Measurements from ENCODE around the gene CALCA.

Gene CALCA

GRCh38 chr11:14949437-14950147, 22.6 kb downstream of the CALCA start:
- H3K4me3 ChIP-seq (ENCODE audit: low read length in 2 of 2) = no peak overlapping the region
- H3K4me1 ChIP-seq (ENCODE audit: control insufficient read depth in 2 of 2, insufficient read depth in 2 of 2, low read length in 2 of 2) = no peaks in the 10 kb centered on the region

GRCh38 chr11:14942745-14943144, 29.4 kb downstream of the CALCA start:
- Histone ChIP-seq H3K9me3 (ENCODE audit: control insufficient read depth in 2 of 2, low read length in 2 of 2) (no peaks in the 10 kb centered on the region), H3K9ac (ENCODE audit: low read depth in 1 of 2, low read length in 2 of 2) (no peak overlapping the region), H3K27me3 (ENCODE audit: control insufficient read depth in 2 of 2, insufficient read depth in 2 of 2, low read length in 2 of 2) (no peaks in the 10 kb centered on the region), H3K4me1 (ENCODE audit: control insufficient read depth in 2 of 2, insufficient read depth in 2 of 2, low read length in 2 of 2) (no peaks in the 10 kb centered on the region), H3K4me3 (ENCODE audit: low read length in 2 of 2) (no peak overlapping the region), H3K27ac (ENCODE audit: low read depth in 2 of 2, low read length in 2 of 2) (no peak overlapping the region), H3K36me3 (ENCODE audit: control insufficient read depth in 2 of 2, insufficient read depth in 2 of 2, low read length in 2 of 2) (no peaks in the 10 kb centered on the region)

More at GRCh38 chr11:14949437-14950147, 22.6 kb downstream of the CALCA start:
- Histone ChIP-seq H3K27me3 (ENCODE audit: control insufficient read depth in 2 of 2, insufficient read depth in 2 of 2, low read length in 2 of 2) (no peaks in the 10 kb centered on the region), H3K9me3 (ENCODE audit: control insufficient read depth in 2 of 2, low read length in 2 of 2) (no peaks in the 10 kb centered on the region), H3K36me3 (ENCODE audit: control insufficient read depth in 2 of 2, insufficient read depth in 2 of 2, low read length in 2 of 2) (no peaks in the 10 kb centered on the region), H3K27ac (ENCODE audit: low read depth in 2 of 2, low read length in 2 of 2) (no peak overlapping the region), H3K9ac (ENCODE audit: low read depth in 1 of 2, low read length in 2 of 2) (no peak overlapping the region)

GRCh38 chr11:14938936-14939335, 33.2 kb downstream of the CALCA start:
- H3K27ac ChIP-seq (ENCODE audit: low read depth in 2 of 2, low read length in 2 of 2) = no peak overlapping the region
- H3K27me3 ChIP-seq (ENCODE audit: control insufficient read depth in 2 of 2, insufficient read depth in 2 of 2, low read length in 2 of 2) = no peaks in the 10 kb centered on the region
- H3K36me3 ChIP-seq (ENCODE audit: control insufficient read depth in 2 of 2, insufficient read depth in 2 of 2, low read length in 2 of 2) = no peaks in the 10 kb centered on the region
- no peaks in the 10 kb centered on the region for H3K9me3 ChIP-seq (ENCODE audit: control insufficient read depth in 2 of 2, low read length in 2 of 2)
- H3K4me3 ChIP-seq (ENCODE audit: low read length in 2 of 2) = no peak overlapping the region
- no peaks in the 10 kb centered on the region for H3K4me1 ChIP-seq (ENCODE audit: control insufficient read depth in 2 of 2, insufficient read depth in 2 of 2, low read length in 2 of 2)
- no peak overlapping the region for H3K9ac ChIP-seq (ENCODE audit: low read depth in 1 of 2, low read length in 2 of 2)

- no peaks in the 10 kb centered on the region for H3K27me3 ChIP-seq (ENCODE audit: control insufficient read depth in 2 of 2, insufficient read depth in 2 of 2, low read length in 2 of 2)
- no peak overlapping the region for H3K9ac ChIP-seq (ENCODE audit: low read depth in 1 of 2, low read length in 2 of 2)
- no peaks in the 10 kb centered on the region for H3K9me3 ChIP-seq (ENCODE audit: control insufficient read depth in 2 of 2, low read length in 2 of 2)
- no peak overlapping the region for H3K27ac ChIP-seq (ENCODE audit: low read depth in 2 of 2, low read length in 2 of 2)
- H3K4me1 ChIP-seq (ENCODE audit: control insufficient read depth in 2 of 2, insufficient read depth in 2 of 2, low read length in 2 of 2) = no peaks in the 10 kb centered on the region
- no peak overlapping the region for H3K4me3 ChIP-seq (ENCODE audit: low read length in 2 of 2)
- H3K36me3 ChIP-seq (ENCODE audit: control insufficient read depth in 2 of 2, insufficient read depth in 2 of 2, low read length in 2 of 2) = no peaks in the 10 kb centered on the region
Observed at GRCh38 chr11:14934641-14935351, 37.4 kb downstream of the CALCA start.

- no peak overlapping the region for H3K9ac ChIP-seq (ENCODE audit: low read depth in 1 of 2, low read length in 2 of 2)
- H3K9me3 ChIP-seq (ENCODE audit: control insufficient read depth in 2 of 2, low read length in 2 of 2) = no peaks in the 10 kb centered on the region
- H3K4me1 ChIP-seq (ENCODE audit: control insufficient read depth in 2 of 2, insufficient read depth in 2 of 2, low read length in 2 of 2) = no peaks in the 10 kb centered on the region
- no peaks in the 10 kb centered on the region for H3K27me3 ChIP-seq (ENCODE audit: control insufficient read depth in 2 of 2, insufficient read depth in 2 of 2, low read length in 2 of 2)
- no peaks in the 10 kb centered on the region for H3K36me3 ChIP-seq (ENCODE audit: control insufficient read depth in 2 of 2, insufficient read depth in 2 of 2, low read length in 2 of 2)
- H3K4me3 ChIP-seq (ENCODE audit: low read length in 2 of 2) = no peak overlapping the region
- no peak overlapping the region for H3K27ac ChIP-seq (ENCODE audit: low read depth in 2 of 2, low read length in 2 of 2)
Observed at GRCh38 chr11:14932447-14932846, 39.7 kb downstream of the CALCA start.

GRCh38 chr11:14930369-14930768, 41.8 kb downstream of the CALCA start:
- Histone ChIP-seq H3K9me3 (ENCODE audit: control insufficient read depth in 2 of 2, low read length in 2 of 2) (no peaks in the 10 kb centered on the region), H3K4me3 (ENCODE audit: low read length in 2 of 2) (no peak overlapping the region), H3K36me3 (ENCODE audit: control insufficient read depth in 2 of 2, insufficient read depth in 2 of 2, low read length in 2 of 2) (no peaks in the 10 kb centered on the region), H3K4me1 (ENCODE audit: control insufficient read depth in 2 of 2, insufficient read depth in 2 of 2, low read length in 2 of 2) (no peaks in the 10 kb centered on the region), H3K9ac (ENCODE audit: low read depth in 1 of 2, low read length in 2 of 2) (no peak overlapping the region), H3K27me3 (ENCODE audit: control insufficient read depth in 2 of 2, insufficient read depth in 2 of 2, low read length in 2 of 2) (no peaks in the 10 kb centered on the region), H3K27ac (ENCODE audit: low read depth in 2 of 2, low read length in 2 of 2) (no peak overlapping the region)

GRCh38 chr11:14927146-14927545, 45.0 kb downstream of the CALCA start:
- no peaks in the 10 kb centered on the region for H3K9me3 ChIP-seq (ENCODE audit: control insufficient read depth in 2 of 2, low read length in 2 of 2)
- no peaks in the 10 kb centered on the region for H3K27me3 ChIP-seq (ENCODE audit: control insufficient read depth in 2 of 2, insufficient read depth in 2 of 2, low read length in 2 of 2)
- H3K36me3 ChIP-seq (ENCODE audit: control insufficient read depth in 2 of 2, insufficient read depth in 2 of 2, low read length in 2 of 2) = no peaks in the 10 kb centered on the region
- H3K9ac ChIP-seq (ENCODE audit: low read depth in 1 of 2, low read length in 2 of 2) = no peak overlapping the region
- H3K4me3 ChIP-seq (ENCODE audit: low read length in 2 of 2) = no peak overlapping the region
- H3K27ac ChIP-seq (ENCODE audit: low read depth in 2 of 2, low read length in 2 of 2) = no peak overlapping the region
- no peaks in the 10 kb centered on the region for H3K4me1 ChIP-seq (ENCODE audit: control insufficient read depth in 2 of 2, insufficient read depth in 2 of 2, low read length in 2 of 2)

GRCh38 chr11:14924318-14924717, 47.8 kb downstream of the CALCA start:
- H3K9me3 ChIP-seq (ENCODE audit: control insufficient read depth in 2 of 2, low read length in 2 of 2) = no peaks in the 10 kb centered on the region
- no peak overlapping the region for H3K27ac ChIP-seq (ENCODE audit: low read depth in 2 of 2, low read length in 2 of 2)
- no peaks in the 10 kb centered on the region for H3K4me1 ChIP-seq (ENCODE audit: control insufficient read depth in 2 of 2, insufficient read depth in 2 of 2, low read length in 2 of 2)
- no peak overlapping the region for H3K4me3 ChIP-seq (ENCODE audit: low read length in 2 of 2)
- H3K36me3 ChIP-seq (ENCODE audit: control insufficient read depth in 2 of 2, insufficient read depth in 2 of 2, low read length in 2 of 2) = no peaks in the 10 kb centered on the region
- no peak overlapping the region for H3K9ac ChIP-seq (ENCODE audit: low read depth in 1 of 2, low read length in 2 of 2)
- H3K27me3 ChIP-seq (ENCODE audit: control insufficient read depth in 2 of 2, insufficient read depth in 2 of 2, low read length in 2 of 2) = no peaks in the 10 kb centered on the region
